Upper lobe of left lung (tissue), 6 donors: ENCODE data around the gene FOXO6. TPM values are rescaled to one million over a fixed set of nuclear protein-coding genes. Genes with fewer than 3 reads are reported as not detected.

Experiments
- ATAC-seq, 2 donors: fragments of 200-7000 bp; cut with Tn5 transposase; one replicate each; pipeline ENCODE4 v1.9.1; 2022; ENCODE audit warnings: mild to moderate bottlenecking in 2 of 2, moderate library complexity in 2 of 2; ENCODE audit not compliant: low FRiP score in 2 of 2
- DNase-seq, 2 donors: peaks; one replicate each; pipeline ENCODE4 v3.0.0-alpha.2; 2019 to 2020
- H3K27ac ChIP-seq, 4 donors: fragments of 200-600 bp; sonication (generic); one replicate each; pipeline ENCODE4 v1.5.1; 2016 to 2019
- H3K27me3 ChIP-seq, 4 donors: fragments of 200-600 bp; sonication (generic); one replicate each; pipeline ENCODE4 v1.5.1; 2017 to 2019
- H3K36me3 ChIP-seq, 4 donors: fragments of 200-600 bp; sonication (generic); one replicate each; pipeline ENCODE4 v1.5.1; 2016 to 2019
- H3K4me1 ChIP-seq, 4 donors: fragments of 200-600 bp; sonication (generic); one replicate each; pipeline ENCODE4 v1.5.1; 2018 to 2019
- H3K4me3 ChIP-seq, 4 donors: fragments of 200-600 bp; sonication (generic); one replicate each; pipeline ENCODE4 v1.5.1; 2017 to 2019; ENCODE audit warnings: mild to moderate bottlenecking in 2 of 4, moderate library complexity in 1 of 4
- H3K9me3 ChIP-seq, 4 donors: fragments of 200-600 bp; sonication (generic); one replicate each; pipeline ENCODE4 v1.5.1; 2018 to 2019
- EP300 ChIP-seq, 4 donors: sonication (generic); formaldehyde crosslinking; IDR thresholded peaks; one replicate each; pipeline ENCODE4 v1.5.1; 2017; ENCODE audit warnings: antibody characterized with exemption in 4 of 4, control low read depth in 2 of 4
- POLR2A ChIP-seq, 4 donors: fragments of 450-650 bp; IDR thresholded peaks; one replicate each; pipeline ENCODE4 v1.5.1; 2016 to 2017; ENCODE audit warnings: antibody characterized with exemption in 4 of 4, mild to moderate bottlenecking in 2 of 4
- POLR2AphosphoS5 ChIP-seq, 2 donors: sonication (generic); formaldehyde crosslinking; IDR thresholded peaks; one replicate each; pipeline ENCODE4 v1.5.1; 2017; ENCODE audit warnings: antibody characterized with exemption in 2 of 2
- WGBS, 2 donors: methylation state at CpG; one replicate each; pipeline ENCODE4 v1.1.5; 2017 to 2018; 5-methylcytosine and 5-hydroxymethylcytosine counted together
- total RNA-seq, 6 donors: library from RNA; depleted of rRNA in 4 of 6; stranded (reverse); fragments of >200 nt in 4 of 6; gene quantifications; one replicate each; pipeline versions ENCODE4 v1.1.0 to v1.2.1, GENCODE V29; 2016 to 2021
- TF ChIP-seq, protein P1 (sequence below), 6 experiments: fragments of 450-650 bp in 4 of 6; fragments of 200-600 bp in 2 of 6; sonication (generic) in 2 of 6; IDR thresholded peaks; one replicate each; pipeline ENCODE4 v1.5.1; 2016 to 2019; ENCODE audit warnings: antibody characterized with exemption in 6 of 6
- donor health status: DM: no; HTN: no; CAD: no; lungs with moderate emphysema.
- donor health status: DM: no; HTN: yes; CAD: no; lungs with severe emphysema.

Gene FOXO6
- total RNA-seq, 6 donors from 2014 or later = 0.31 to 1.2 (median 0.79) TPM

GRCh38 chr1:41393716-41394368 is 32.6 kb downstream of the FOXO6 start:
- Histone ChIP-seq H3K27ac (no peak overlapping the region), H3K9me3 (no peaks in the 10 kb centered on the region), H3K4me3 (no peak overlapping the region), H3K27me3 (no peaks in the 10 kb centered on the region), H3K4me1 (no peaks in the 10 kb centered on the region), H3K36me3 (no peaks in the 10 kb centered on the region)
- ATAC-seq (no peak), DNase-seq (no peak)
- WGBS, 2 donors = 83 to 87% methylated on average over 6 of the region's 6 CpGs
- TF ChIP-seq EP300 (IDR thresholded peaks at IDR 0.05) (no peak), POLR2AphosphoS5 (IDR thresholded peaks at IDR 0.05) (no peak), POLR2A (IDR thresholded peaks at IDR 0.05) (no peak)
- TF ChIP-seq, protein P1, sequence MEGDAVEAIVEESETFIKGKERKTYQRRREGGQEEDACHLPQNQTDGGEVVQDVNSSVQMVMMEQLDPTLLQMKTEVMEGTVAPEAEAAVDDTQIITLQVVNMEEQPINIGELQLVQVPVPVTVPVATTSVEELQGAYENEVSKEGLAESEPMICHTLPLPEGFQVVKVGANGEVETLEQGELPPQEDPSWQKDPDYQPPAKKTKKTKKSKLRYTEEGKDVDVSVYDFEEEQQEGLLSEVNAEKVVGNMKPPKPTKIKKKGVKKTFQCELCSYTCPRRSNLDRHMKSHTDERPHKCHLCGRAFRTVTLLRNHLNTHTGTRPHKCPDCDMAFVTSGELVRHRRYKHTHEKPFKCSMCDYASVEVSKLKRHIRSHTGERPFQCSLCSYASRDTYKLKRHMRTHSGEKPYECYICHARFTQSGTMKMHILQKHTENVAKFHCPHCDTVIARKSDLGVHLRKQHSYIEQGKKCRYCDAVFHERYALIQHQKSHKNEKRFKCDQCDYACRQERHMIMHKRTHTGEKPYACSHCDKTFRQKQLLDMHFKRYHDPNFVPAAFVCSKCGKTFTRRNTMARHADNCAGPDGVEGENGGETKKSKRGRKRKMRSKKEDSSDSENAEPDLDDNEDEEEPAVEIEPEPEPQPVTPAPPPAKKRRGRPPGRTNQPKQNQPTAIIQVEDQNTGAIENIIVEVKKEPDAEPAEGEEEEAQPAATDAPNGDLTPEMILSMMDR (IDR thresholded peaks at IDR 0.05) = no peak

GRCh38 chr1:41394369-41394744 is 33.1 kb downstream of the FOXO6 start:
- H3K9me3 ChIP-seq = no peaks in the 10 kb centered on the region
- no peaks in the 10 kb centered on the region for H3K36me3 ChIP-seq
- H3K4me1 ChIP-seq = no peaks in the 10 kb centered on the region
- no peak for TF ChIP-seq POLR2A (IDR thresholded peaks at IDR 0.05)
- no peak for TF ChIP-seq EP300 (IDR thresholded peaks at IDR 0.05)
- TF ChIP-seq, protein P1 (IDR thresholded peaks at IDR 0.05) = no peak
- TF ChIP-seq POLR2AphosphoS5 (IDR thresholded peaks at IDR 0.05) = no peak
- no peak overlapping the region for H3K27ac ChIP-seq
- H3K27me3 ChIP-seq = no peaks in the 10 kb centered on the region
- 73 to 80% methylated on average over 10 of the region's 10 CpGs for WGBS, 2 donors
- ATAC-seq (no peak), DNase-seq (no peak)
- H3K4me3 ChIP-seq = no peak overlapping the region

- Histone ChIP-seq H3K27me3 (no peaks in the 10 kb centered on the region), H3K27ac (no peak overlapping the region), H3K4me1 (no peaks in the 10 kb centered on the region), H3K4me3 (no peak overlapping the region), H3K36me3 (no peaks in the 10 kb centered on the region), H3K9me3 (no peaks in the 10 kb centered on the region)
- WGBS, 2 donors = 53 to 57% methylated on average over 11 to 14 of the region's 14 CpGs
- DNase-seq (no peak), ATAC-seq (no peak)
- TF ChIP-seq, protein P1 (IDR thresholded peaks at IDR 0.05) = no peak
- TF ChIP-seq EP300 (IDR thresholded peaks at IDR 0.05) (no peak), POLR2AphosphoS5 (IDR thresholded peaks at IDR 0.05) (no peak), POLR2A (IDR thresholded peaks at IDR 0.05) (no peak)
Measured at GRCh38 chr1:41394959-41395956, 34.0 kb downstream of the FOXO6 start.

DNA sequence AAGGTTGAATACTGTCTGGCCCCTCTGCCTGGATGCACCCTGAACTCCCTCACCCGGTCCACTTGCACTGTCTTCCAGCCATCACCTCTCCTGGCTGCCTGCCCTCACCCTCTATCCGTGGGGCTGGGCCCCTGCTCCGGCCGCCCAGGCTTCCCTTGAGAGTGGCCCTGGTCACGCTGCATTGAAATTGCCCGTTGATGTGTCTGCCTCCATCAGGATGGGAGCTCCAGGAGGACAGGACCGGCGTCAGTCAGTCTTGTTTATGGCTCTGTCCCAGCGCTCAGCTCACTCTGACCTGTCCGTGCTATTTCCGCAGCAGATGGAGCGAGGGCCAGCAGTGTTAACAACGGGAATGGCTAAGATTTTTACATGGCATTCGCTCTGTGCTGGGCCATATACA is 34.9 kb downstream of the FOXO6 start:
- 42 to 55% methylated on average over 11 to 14 of the region's 14 CpGs for WGBS, 2 donors
- H3K27ac ChIP-seq = no peak overlapping the region
- H3K9me3 ChIP-seq = no peaks in the 10 kb centered on the region
- DNase-seq (no peak), ATAC-seq (no peak)
- H3K4me3 ChIP-seq = no peak overlapping the region
- no peaks in the 10 kb centered on the region for H3K4me1 ChIP-seq
- H3K36me3 ChIP-seq = no peaks in the 10 kb centered on the region
- no peaks in the 10 kb centered on the region for H3K27me3 ChIP-seq
- TF ChIP-seq, protein P1 (IDR thresholded peaks at IDR 0.05) = no peak
